Liver (tissue), 9 donors: ENCODE measurements around the gene WNK2. TPM values are rescaled to one million over a fixed set of nuclear protein-coding genes. Genes with fewer than 3 reads are reported as not detected.
"Not testable (repeated sequence)": the region's sequence is repeated elsewhere in the genome, so short reads cannot be mapped to it uniquely, and the experiment has no call there.

Source experiments
- DNase-seq: peaks from one replicate; pipeline ENCODE4 v3.0.0-alpha.2; 2017; ENCODE audit warnings: low spot score
- H3K27ac ChIP-seq, 2 donors: one replicate each; pipeline ENCODE4 v1.7.0; 2013; ENCODE audit warnings: inconsistent platforms in 2 of 2, low read length in 2 of 2, control low read depth in 1 of 2, low read depth in 1 of 2, mild to moderate bottlenecking in 1 of 2
- H3K27me3 ChIP-seq, 4 donors: one replicate each; pipeline versions ENCODE4 v1.6.1 to v1.7.0; 2013; ENCODE audit warnings: low read length in 3 of 4, inconsistent platforms in 1 of 4, mild to moderate bottlenecking in 1 of 4, moderate library complexity in 1 of 4; ENCODE audit not compliant: control insufficient read depth in 4 of 4, insufficient read depth in 4 of 4
- H3K36me3 ChIP-seq, 4 donors: one replicate each; pipeline versions ENCODE4 v1.6.1 to v1.7.0; 2013; ENCODE audit warnings: low read length in 3 of 4, mild to moderate bottlenecking in 3 of 4, low read depth in 1 of 4, moderate library complexity in 1 of 4; ENCODE audit not compliant: control insufficient read depth in 4 of 4, insufficient read depth in 3 of 4
- H3K4me1 ChIP-seq, 4 donors: one replicate each; pipeline versions ENCODE4 v1.6.1 to v1.7.0; 2013; ENCODE audit warnings: low read length in 3 of 4, mild to moderate bottlenecking in 3 of 4, moderate library complexity in 1 of 4; ENCODE audit not compliant: control insufficient read depth in 4 of 4, insufficient read depth in 4 of 4
- H3K4me3 ChIP-seq, 3 donors: one replicate each; pipeline versions ENCODE4 v1.6.1 to v1.7.0; 2013; ENCODE audit warnings: low read length in 3 of 3, control low read depth in 1 of 3, low read depth in 1 of 3, mild to moderate bottlenecking in 1 of 3
- H3K9ac ChIP-seq, 2 donors: one replicate each; pipeline ENCODE4 v1.7.0; 2013; ENCODE audit warnings: low read length in 2 of 2, mild to moderate bottlenecking in 2 of 2, moderate library complexity in 2 of 2, control low read depth in 1 of 2, low read depth in 1 of 2
- H3K9me3 ChIP-seq, 4 donors: one replicate each; pipeline versions ENCODE4 v1.6.1 to v1.7.0; 2013; ENCODE audit warnings: low read length in 3 of 4; ENCODE audit not compliant: control insufficient read depth in 4 of 4
- ATF3 ChIP-seq: IDR thresholded peaks from 2 replicates; pipeline ENCODE4 v1.6.1; 2016; ENCODE audit warnings: antibody characterized with exemption
- CTCF ChIP-seq: fragments of 150-350 bp; IDR thresholded peaks from 2 replicates; pipeline ENCODE4 v1.5.1; 2017; ENCODE audit warnings: improper control_type of control experiment, low read depth, low read length; ENCODE audit not compliant: missing input control
- EGR1 ChIP-seq, 2 donors: IDR thresholded peaks; 2 replicates each; pipeline ENCODE4 v1.6.1; 2016 to 2018; ENCODE audit warnings: antibody characterized with exemption in 2 of 2, low read depth in 2 of 2
- FOXA1 ChIP-seq: IDR thresholded peaks from 2 replicates; pipeline ENCODE4 v1.6.1; 2016; ENCODE audit warnings: antibody characterized with exemption
- FOXA2 ChIP-seq: IDR thresholded peaks from 2 replicates; pipeline ENCODE4 v1.6.1; 2016; ENCODE audit warnings: antibody characterized with exemption
- GABPA ChIP-seq, 2 donors: IDR thresholded peaks in 1 of 2; conservative IDR thresholded peaks in 1 of 2; 2 replicates each; pipeline ENCODE4 v1.6.1; 2016; ENCODE audit warnings: antibody characterized with exemption in 2 of 2, mild to moderate bottlenecking in 1 of 2, moderate library complexity in 1 of 2
- HNF4A ChIP-seq, 2 donors: conservative IDR thresholded peaks; 2 replicates each; pipeline ENCODE4 v1.6.1; 2016; ENCODE audit warnings: antibody characterized with exemption in 2 of 2, mild to moderate bottlenecking in 2 of 2
- JUND ChIP-seq, 2 donors: IDR thresholded peaks; 2 replicates each; pipeline ENCODE4 v1.6.1; 2016; ENCODE audit warnings: antibody characterized with exemption in 2 of 2
- MAX ChIP-seq: IDR thresholded peaks from 2 replicates; pipeline ENCODE4 v1.6.1; 2016; ENCODE audit warnings: antibody characterized with exemption
- NR2F2 ChIP-seq: IDR thresholded peaks from 2 replicates; pipeline ENCODE4 v1.6.1; 2016; ENCODE audit warnings: antibody characterized with exemption
- RAD21 ChIP-seq, 2 donors: IDR thresholded peaks; 2 replicates each; pipeline ENCODE4 v1.6.1; 2016; ENCODE audit warnings: antibody characterized with exemption in 2 of 2, mild to moderate bottlenecking in 2 of 2
- RXRA ChIP-seq, 2 donors: IDR thresholded peaks; 2 replicates each; pipeline ENCODE4 v1.6.1; 2017 to 2018; ENCODE audit warnings: antibody characterized with exemption in 2 of 2, mild to moderate bottlenecking in 1 of 2
- SP1 ChIP-seq: IDR thresholded peaks from 2 replicates; pipeline ENCODE4 v1.6.1; 2018; ENCODE audit warnings: antibody characterized with exemption, mild to moderate bottlenecking
- TAF1 ChIP-seq: conservative IDR thresholded peaks from 2 replicates; pipeline ENCODE4 v1.6.1; 2016; ENCODE audit warnings: antibody characterized with exemption, mild to moderate bottlenecking
- YY1 ChIP-seq: IDR thresholded peaks from 2 replicates; pipeline ENCODE4 v1.6.1; 2016; ENCODE audit warnings: antibody characterized with exemption, mild to moderate bottlenecking
- WGBS: extraction: QIAGEN DNeasy Blood & Tissue Kit; methylation state at CpG from one replicate; pipeline ENCODE4 v1.1.7; 2013; 5-methylcytosine and 5-hydroxymethylcytosine counted together
- polyA plus RNA-seq, 2 donors: library from polyadenylated mRNA; stranded (reverse) in 1 of 2; unstranded in 1 of 2; fragments of 200-250 nt in 1 of 2; fragments of >200 nt in 1 of 2; fragmentation: Nextera tagmentation in 1 of 2; extraction: Ambion mirVana in 1 of 2; gene quantifications; one replicate each; pipeline versions ENCODE4 v1.2.1 to v1.2.3, GENCODE V29; 2013 to 2015
- total RNA-seq, 2 donors: library from RNA; depleted of rRNA; stranded (reverse); fragments of >200 nt; gene quantifications; one replicate each; pipeline ENCODE4 v1.2.3, GENCODE V29; 2014
- TF ChIP-seq, protein P1 (sequence below): IDR thresholded peaks from 2 replicates; pipeline ENCODE4 v1.6.1; 2016; ENCODE audit warnings: antibody characterized with exemption
- TF ChIP-seq, protein P2 (sequence below): IDR thresholded peaks from 2 replicates; pipeline ENCODE4 v1.6.1; 2016; ENCODE audit warnings: antibody characterized with exemption, mild to moderate bottlenecking
- donor health status: healthy.
- donor health status: healthy.
- donor health status: healthy.
- donor health status: healthy.
- donor health status: healthy.

The WNK2 gene
- total and polyA plus RNA-seq, 4 donors: 0.65 to 4.4 (median 1.7) TPM

DNA sequence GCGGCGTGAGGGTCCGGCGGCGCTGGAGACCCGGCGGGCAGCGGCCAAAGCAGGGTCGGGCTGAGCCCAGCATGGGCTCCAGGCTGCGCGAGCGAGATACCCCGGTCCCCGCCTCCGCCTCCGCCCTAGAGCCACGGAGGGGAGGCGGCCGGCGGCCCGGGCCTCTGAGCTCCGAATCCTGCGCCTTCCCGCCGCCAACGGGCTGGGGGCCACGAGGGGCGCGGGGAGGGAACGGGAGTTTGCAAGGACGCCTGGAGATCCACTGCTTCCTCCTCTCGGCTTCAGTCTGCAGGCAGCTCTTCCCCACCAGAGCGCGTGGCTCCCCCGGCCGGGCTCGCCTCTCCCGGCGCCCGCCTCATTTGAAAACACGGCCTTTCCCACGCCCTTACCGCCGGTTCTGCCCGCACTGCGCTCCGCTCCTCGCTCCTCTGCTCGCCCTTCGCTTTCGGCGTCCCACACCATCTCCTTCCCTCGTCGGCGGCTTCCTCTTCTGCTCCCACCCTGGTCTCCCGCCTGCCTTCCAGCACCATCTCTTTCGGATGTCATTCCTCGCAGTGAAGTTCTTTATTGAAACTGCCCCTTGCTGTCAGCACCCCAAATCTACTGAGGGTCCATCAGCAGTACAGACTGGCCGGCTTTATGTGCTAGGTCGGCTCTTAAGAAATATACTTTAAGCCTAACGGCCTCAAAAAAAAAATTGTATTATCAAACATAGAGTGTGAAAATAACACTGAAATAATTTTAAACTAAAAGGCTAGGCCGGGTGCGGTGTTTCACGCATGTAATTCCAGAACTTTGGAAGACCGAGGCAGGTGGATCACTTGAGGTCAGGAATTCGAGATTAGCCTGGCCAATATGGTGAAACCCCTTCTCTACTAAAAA is 162.5 kb downstream of the WNK2 start:
- peaks cover 0 to 7% (median 2%) of the 10 kb centered on the region in 4 donors for H3K4me1 ChIP-seq
- H3K36me3 ChIP-seq: no peaks in the 10 kb centered on the region
- H3K4me3 ChIP-seq: peak overlapping the region in 1 of 3 donors; percentile 36
- 16% methylated on average over 66 of the region's 66 CpGs for WGBS
- TF ChIP-seq YY1 (no peak), MAX (no peak), HNF4A (conservative IDR thresholded peaks at IDR 0.05) (no peak), JUND (IDR thresholded peaks at IDR 0.05) (no peak), EGR1 (IDR thresholded peaks at IDR 0.05; ENCODE audit: low read depth in 2 of 2) (no peak), TAF1 (no peak), GABPA (IDR thresholded peaks at IDR 0.05 in 1 of 2, conservative IDR thresholded peaks at IDR 0.05 in 1 of 2) (no peak), FOXA2 (no peak), NR2F2 (no peak), RXRA (IDR thresholded peaks at IDR 0.05) (no peak), ATF3 (no peak), FOXA1 (no peak), RAD21 (IDR thresholded peaks at IDR 0.05) (no peak), CTCF (no peak), SP1 (no peak)
- TF ChIP-seq, protein P1, sequence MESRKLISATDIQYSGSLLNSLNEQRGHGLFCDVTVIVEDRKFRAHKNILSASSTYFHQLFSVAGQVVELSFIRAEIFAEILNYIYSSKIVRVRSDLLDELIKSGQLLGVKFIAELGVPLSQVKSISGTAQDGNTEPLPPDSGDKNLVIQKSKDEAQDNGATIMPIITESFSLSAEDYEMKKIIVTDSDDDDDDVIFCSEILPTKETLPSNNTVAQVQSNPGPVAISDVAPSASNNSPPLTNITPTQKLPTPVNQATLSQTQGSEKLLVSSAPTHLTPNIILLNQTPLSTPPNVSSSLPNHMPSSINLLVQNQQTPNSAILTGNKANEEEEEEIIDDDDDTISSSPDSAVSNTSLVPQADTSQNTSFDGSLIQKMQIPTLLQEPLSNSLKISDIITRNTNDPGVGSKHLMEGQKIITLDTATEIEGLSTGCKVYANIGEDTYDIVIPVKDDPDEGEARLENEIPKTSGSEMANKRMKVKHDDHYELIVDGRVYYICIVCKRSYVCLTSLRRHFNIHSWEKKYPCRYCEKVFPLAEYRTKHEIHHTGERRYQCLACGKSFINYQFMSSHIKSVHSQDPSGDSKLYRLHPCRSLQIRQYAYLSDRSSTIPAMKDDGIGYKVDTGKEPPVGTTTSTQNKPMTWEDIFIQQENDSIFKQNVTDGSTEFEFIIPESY: no peak
- TF ChIP-seq, protein P2, sequence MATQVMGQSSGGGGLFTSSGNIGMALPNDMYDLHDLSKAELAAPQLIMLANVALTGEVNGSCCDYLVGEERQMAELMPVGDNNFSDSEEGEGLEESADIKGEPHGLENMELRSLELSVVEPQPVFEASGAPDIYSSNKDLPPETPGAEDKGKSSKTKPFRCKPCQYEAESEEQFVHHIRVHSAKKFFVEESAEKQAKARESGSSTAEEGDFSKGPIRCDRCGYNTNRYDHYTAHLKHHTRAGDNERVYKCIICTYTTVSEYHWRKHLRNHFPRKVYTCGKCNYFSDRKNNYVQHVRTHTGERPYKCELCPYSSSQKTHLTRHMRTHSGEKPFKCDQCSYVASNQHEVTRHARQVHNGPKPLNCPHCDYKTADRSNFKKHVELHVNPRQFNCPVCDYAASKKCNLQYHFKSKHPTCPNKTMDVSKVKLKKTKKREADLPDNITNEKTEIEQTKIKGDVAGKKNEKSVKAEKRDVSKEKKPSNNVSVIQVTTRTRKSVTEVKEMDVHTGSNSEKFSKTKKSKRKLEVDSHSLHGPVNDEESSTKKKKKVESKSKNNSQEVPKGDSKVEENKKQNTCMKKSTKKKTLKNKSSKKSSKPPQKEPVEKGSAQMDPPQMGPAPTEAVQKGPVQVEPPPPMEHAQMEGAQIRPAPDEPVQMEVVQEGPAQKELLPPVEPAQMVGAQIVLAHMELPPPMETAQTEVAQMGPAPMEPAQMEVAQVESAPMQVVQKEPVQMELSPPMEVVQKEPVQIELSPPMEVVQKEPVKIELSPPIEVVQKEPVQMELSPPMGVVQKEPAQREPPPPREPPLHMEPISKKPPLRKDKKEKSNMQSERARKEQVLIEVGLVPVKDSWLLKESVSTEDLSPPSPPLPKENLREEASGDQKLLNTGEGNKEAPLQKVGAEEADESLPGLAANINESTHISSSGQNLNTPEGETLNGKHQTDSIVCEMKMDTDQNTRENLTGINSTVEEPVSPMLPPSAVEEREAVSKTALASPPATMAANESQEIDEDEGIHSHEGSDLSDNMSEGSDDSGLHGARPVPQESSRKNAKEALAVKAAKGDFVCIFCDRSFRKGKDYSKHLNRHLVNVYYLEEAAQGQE: no peak
- no peaks in the 10 kb centered on the region for H3K9me3 ChIP-seq
- H3K27ac ChIP-seq: no peak overlapping the region
- peaks cover 0 to 4% (median 3%) of the 10 kb centered on the region in 4 donors for H3K27me3 ChIP-seq
- no peak overlapping the region for H3K9ac ChIP-seq
- no peak for DNase-seq

GRCh38 chr9:93347371-93347975 is 163.5 kb downstream of the WNK2 start:
- 90% methylated on average over 9 of the region's 9 CpGs for WGBS
- not testable (repeated sequence) for H3K4me3 ChIP-seq, H3K27me3 ChIP-seq, H3K27ac ChIP-seq, H3K9ac ChIP-seq, H3K4me1 ChIP-seq, DNase-seq, H3K36me3 ChIP-seq, H3K9me3 ChIP-seq

DNA sequence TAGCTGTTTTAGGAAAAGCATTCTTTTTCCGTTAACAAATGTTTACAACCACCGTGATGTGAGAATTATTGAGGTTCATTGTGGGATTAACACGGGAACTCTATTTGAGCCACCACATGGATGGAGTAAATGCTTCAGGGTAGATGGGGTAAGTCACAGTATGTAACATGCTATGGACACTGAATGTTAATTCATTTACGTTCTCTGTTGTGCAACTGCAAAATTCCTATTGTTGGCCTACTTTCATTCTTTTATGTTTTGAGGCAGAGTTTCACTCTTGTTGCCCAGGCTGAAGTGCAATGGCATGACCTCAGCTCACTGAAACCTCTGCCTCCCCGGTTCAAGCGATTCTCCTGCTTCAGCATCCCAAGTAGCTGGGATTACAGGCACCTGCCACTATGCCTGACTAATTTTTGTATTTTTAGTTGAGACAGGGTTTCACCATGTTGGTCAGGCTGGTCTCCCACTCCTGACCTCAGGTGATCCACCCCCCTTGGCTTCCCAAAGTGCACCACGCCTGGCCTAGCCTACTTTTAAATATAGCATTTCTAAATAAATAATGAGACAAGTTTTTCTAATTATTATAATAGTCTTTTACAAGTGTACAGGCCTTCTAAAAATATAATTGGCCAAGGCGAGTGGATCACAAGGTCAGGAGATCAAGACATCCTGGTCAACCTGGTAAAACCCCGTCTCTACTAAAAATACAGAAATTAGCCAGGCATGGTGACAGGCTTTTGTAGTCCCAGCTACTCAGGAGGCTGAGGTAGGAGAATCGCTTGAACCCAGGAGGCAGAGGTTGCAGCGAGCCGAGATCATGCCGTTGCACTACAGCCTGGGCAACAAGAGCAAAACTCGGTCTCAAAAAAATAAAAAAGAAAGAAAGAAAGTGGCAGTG is 169.7 kb downstream of the WNK2 start:
- H3K4me3 ChIP-seq, H3K27me3 ChIP-seq, H3K9ac ChIP-seq, H3K27ac ChIP-seq, H3K36me3 ChIP-seq, DNase-seq, H3K9me3 ChIP-seq, H3K4me1 ChIP-seq: not testable (repeated sequence)
- WGBS: 93% methylated on average over 14 of the region's 14 CpGs
